Activated naive CD4-positive, alpha-beta T cell treated with anti-CD3 and anti-CD28 coated beads, Interleukin-2, amount 50 U/mL, for 24 hours (primary cell): Measurements from ENCODE around the gene SLC41A1.
A peak's percentile ranks its signal among the peaks of the same experiment; 100 is the strongest.
"Not testable (repeated sequence)": the region's sequence is repeated elsewhere in the genome, so short reads cannot be mapped to it uniquely, and the experiment has no call there.

ENCODE experiments used
- H3K27ac Mint-ChIP-seq: one replicate; pipeline ENCODE4 v1.8.0; 2021; ENCODE audit warnings: mild to moderate bottlenecking, mixed read lengths
- H3K27me3 Mint-ChIP-seq: one replicate; pipeline ENCODE4 v1.8.0; 2021; ENCODE audit warnings: mixed read lengths
- H3K36me3 Mint-ChIP-seq: one replicate; pipeline ENCODE4 v1.8.0; 2021; ENCODE audit warnings: mixed read lengths
- H3K4me1 Mint-ChIP-seq: one replicate; pipeline ENCODE4 v1.8.0; 2021; ENCODE audit warnings: mixed read lengths
- H3K4me3 Mint-ChIP-seq: one replicate; pipeline ENCODE4 v1.8.0; 2021; ENCODE audit warnings: mild to moderate bottlenecking, mixed read lengths
- H3K9me3 Mint-ChIP-seq: one replicate; pipeline ENCODE4 v1.8.0; 2021; ENCODE audit warnings: mixed read lengths

Gene SLC41A1

GRCh38 chr1:205812878-205813754, at the start of gene SLC41A1:
Gene SLC41A1, minus strand, starts transcription at chr1:205813198. Its CDS starts 2,757 bp downstream, at chr1:205810441.
- Mint-ChIP-seq H3K27me3 (no peaks in the 10 kb centered on the region), H3K27ac (peak within 1 kb of the TSS; percentile 85), H3K4me3 (peak within 1 kb of the TSS; percentile 93), H3K9me3 (no peaks in the 10 kb centered on the region), H3K36me3 (peaks cover 5% of the 10 kb centered on the region), H3K4me1 (peaks cover 55% of the 10 kb centered on the region)

GRCh38 chr1:205861540-205861939, 48.5 kb upstream of the SLC41A1 start:
- Mint-ChIP-seq H3K4me1 (peaks cover 3% of the 10 kb centered on the region), H3K27ac (no peak overlapping the region), H3K27me3 (no peaks in the 10 kb centered on the region), H3K4me3 (no peak overlapping the region), H3K36me3 (no peaks in the 10 kb centered on the region), H3K9me3 (peaks cover 5% of the 10 kb centered on the region)

- Mint-ChIP-seq H3K36me3 (peaks cover 9% of the 10 kb centered on the region), H3K4me3 (no peak overlapping the region), H3K9me3 (peaks cover 16% of the 10 kb centered on the region), H3K27ac (peak overlapping the region; percentile 5), H3K4me1 (peaks cover 3% of the 10 kb centered on the region), H3K27me3 (no peaks in the 10 kb centered on the region)
These were observed 45.4 kb upstream of the SLC41A1 start for GRCh38 chr1:205858141-205858961.

- H3K36me3 Mint-ChIP-seq, H3K4me3 Mint-ChIP-seq, H3K4me1 Mint-ChIP-seq, H3K27ac Mint-ChIP-seq, H3K27me3 Mint-ChIP-seq: not testable (repeated sequence)
- H3K9me3 Mint-ChIP-seq = peaks cover 16% of the 10 kb centered on the region
These were observed 44.5 kb upstream of the SLC41A1 start for GRCh38 chr1:205857501-205857900.

GRCh38 chr1:205856433-205856832, 43.4 kb upstream of the SLC41A1 start:
- H3K36me3 Mint-ChIP-seq = peaks cover 9% of the 10 kb centered on the region
- H3K27ac Mint-ChIP-seq = no peak overlapping the region
- peaks cover 3% of the 10 kb centered on the region for H3K4me1 Mint-ChIP-seq
- no peak overlapping the region for H3K4me3 Mint-ChIP-seq
- peaks cover 16% of the 10 kb centered on the region for H3K9me3 Mint-ChIP-seq
- no peaks in the 10 kb centered on the region for H3K27me3 Mint-ChIP-seq

- Mint-ChIP-seq H3K36me3 (peaks cover 9% of the 10 kb centered on the region), H3K4me1 (peaks cover 15% of the 10 kb centered on the region), H3K27ac (no peak overlapping the region), H3K9me3 (peaks cover 16% of the 10 kb centered on the region), H3K4me3 (no peak overlapping the region), H3K27me3 (no peaks in the 10 kb centered on the region)
These were observed 40.0 kb upstream of the SLC41A1 start for GRCh38 chr1:205852969-205853368.

DNA sequence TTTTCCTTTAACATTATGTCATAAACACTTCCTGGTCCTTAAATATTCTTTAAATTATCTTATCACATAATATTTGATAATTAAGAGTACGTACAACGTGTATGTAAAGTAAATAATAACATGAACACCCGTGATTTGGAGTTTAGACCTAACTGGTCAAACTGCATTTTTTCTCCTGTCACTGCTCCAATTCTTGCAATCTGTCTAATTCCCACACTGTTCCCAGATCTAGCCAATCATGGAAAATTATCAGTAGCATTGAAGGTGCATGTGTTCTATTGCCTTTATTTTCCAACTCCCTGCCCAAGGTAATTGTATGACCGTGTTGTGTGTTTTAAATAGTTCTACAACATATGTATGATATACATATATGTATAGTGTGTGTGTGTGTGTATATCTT, 39.0 kb upstream of the SLC41A1 start:
- Mint-ChIP-seq H3K27ac (no peak overlapping the region), H3K4me3 (no peak overlapping the region), H3K4me1 (peaks cover 18% of the 10 kb centered on the region), H3K27me3 (no peaks in the 10 kb centered on the region), H3K36me3 (peaks cover 9% of the 10 kb centered on the region), H3K9me3 (peaks cover 16% of the 10 kb centered on the region)

DNA sequence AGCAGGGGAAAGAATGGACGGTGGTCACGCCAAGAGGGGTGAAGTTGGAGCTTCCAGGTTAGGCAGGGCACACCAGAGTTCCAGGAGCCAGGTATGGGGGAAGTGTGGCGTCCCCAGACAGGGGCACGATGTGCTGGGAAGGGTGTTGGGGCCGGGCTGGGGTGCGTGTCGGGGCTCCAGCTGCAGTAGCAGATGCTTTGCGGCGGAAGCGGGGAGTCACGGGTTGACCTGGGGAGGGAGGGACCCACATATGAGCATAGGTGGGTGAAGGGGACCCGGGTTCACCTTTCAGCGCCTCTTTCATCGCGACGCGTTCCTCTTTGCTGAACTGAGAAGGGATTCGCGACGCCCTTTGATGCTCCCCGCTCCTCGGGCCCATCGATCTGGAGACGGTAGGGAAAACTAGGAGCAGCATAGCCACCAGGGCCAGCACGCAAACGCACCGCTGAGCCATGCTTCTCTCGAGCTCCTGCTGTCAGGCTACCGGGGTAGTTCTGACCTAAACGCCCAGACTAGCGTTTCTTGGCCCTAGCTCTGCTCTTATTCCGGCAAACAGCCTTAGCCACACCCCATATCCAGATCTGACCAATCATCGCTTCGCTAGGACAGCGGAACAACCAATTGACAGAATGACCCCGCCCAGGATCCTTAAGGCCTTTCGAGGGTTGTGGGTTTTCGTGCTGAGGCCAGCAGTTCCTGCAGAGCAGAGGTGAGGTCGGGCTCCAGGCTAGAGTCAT, 36.8 kb upstream of the SLC41A1 start, which contains the start of gene PM20D1:
Gene PM20D1 (minus strand): TSS at position 514 of the 737 bp plus-strand sequence. CDS start 60 bp downstream, at position 454.
- Mint-ChIP-seq H3K27ac (peak within 1 kb of the TSS; percentile 91), H3K4me1 (peaks cover 18% of the 10 kb centered on the region), H3K4me3 (peak within 1 kb of the TSS; percentile 91), H3K27me3 (no peaks in the 10 kb centered on the region), H3K9me3 (no peaks in the 10 kb centered on the region), H3K36me3 (peaks cover 2% of the 10 kb centered on the region)

GRCh38 chr1:205843036-205843859, 30.2 kb upstream of the SLC41A1 start:
- Mint-ChIP-seq H3K36me3 (peaks cover 5% of the 10 kb centered on the region), H3K4me1 (peaks cover 5% of the 10 kb centered on the region), H3K4me3 (no peak overlapping the region), H3K27ac (no peak overlapping the region), H3K9me3 (no peaks in the 10 kb centered on the region), H3K27me3 (no peaks in the 10 kb centered on the region)

DNA sequence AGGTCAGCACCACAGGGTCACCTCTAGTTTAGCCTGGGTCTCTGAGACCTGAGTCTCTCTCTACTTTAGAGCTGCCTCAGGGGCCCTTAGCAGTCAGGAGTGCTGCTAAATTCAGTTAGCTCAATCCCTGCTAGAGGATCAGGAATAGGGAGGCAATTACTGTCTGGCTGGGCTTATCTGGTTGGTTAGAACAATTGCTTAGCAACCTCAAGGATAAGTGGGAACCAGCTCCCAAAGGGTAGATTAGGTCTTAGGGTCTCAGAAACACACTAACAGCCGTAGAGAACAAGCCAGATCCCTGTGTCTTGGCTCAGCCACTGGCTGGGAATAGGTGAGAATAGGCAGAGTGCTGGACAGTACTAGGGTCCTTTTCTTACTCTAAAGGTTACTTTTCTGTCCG, 29.2 kb upstream of the SLC41A1 start:
- no peak overlapping the region for H3K27ac Mint-ChIP-seq
- no peaks in the 10 kb centered on the region for H3K9me3 Mint-ChIP-seq
- H3K4me1 Mint-ChIP-seq = no peaks in the 10 kb centered on the region
- no peaks in the 10 kb centered on the region for H3K27me3 Mint-ChIP-seq
- no peak overlapping the region for H3K4me3 Mint-ChIP-seq
- peaks cover 7% of the 10 kb centered on the region for H3K36me3 Mint-ChIP-seq

- Mint-ChIP-seq H3K4me1 (no peaks in the 10 kb centered on the region), H3K4me3 (no peak overlapping the region), H3K9me3 (no peaks in the 10 kb centered on the region), H3K27me3 (no peaks in the 10 kb centered on the region), H3K27ac (no peak overlapping the region), H3K36me3 (peaks cover 8% of the 10 kb centered on the region)
These were observed 27.3 kb upstream of the SLC41A1 start for GRCh38 chr1:205840146-205840923.

DNA sequence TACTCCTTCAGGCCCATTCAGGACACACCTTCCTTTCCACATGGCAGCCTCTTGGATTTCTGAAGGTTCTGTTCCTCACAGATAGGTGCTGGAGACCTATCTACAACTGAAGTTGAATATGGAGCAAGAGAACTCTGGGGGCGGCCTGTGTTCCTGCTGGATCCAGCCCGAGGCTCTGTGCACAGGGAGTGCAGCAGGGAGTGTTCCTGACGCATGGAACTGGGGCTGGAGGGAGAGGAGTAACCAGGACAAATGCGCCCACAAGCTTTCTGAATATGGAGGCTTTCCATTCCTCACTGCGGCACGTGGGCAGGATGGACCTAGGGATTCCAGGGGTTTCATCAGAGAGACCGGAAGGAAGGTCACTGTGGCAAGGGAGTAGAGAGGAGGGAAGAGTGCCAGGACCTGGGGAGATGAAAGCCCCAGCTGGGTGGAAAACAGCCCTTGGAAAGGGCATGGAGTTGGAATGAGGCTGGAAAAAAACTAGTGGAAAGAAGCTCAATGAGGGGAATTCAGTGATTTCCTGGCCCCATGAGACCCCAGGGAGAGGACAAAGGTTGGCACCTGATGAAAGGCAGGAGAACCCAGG, 24.5 kb upstream of the SLC41A1 start:
- Mint-ChIP-seq H3K4me3 (no peak overlapping the region), H3K27me3 (no peaks in the 10 kb centered on the region), H3K27ac (no peak overlapping the region), H3K36me3 (peaks cover 3% of the 10 kb centered on the region), H3K9me3 (no peaks in the 10 kb centered on the region), H3K4me1 (no peaks in the 10 kb centered on the region)

- Mint-ChIP-seq H3K4me1 (no peaks in the 10 kb centered on the region), H3K4me3 (no peak overlapping the region)
These were observed 21.8 kb upstream of the SLC41A1 start for GRCh38 chr1:205834751-205835150.

GRCh38 chr1:205832326-205832751, 19.3 kb upstream of the SLC41A1 start:
- peaks cover 4% of the 10 kb centered on the region for H3K36me3 Mint-ChIP-seq
- no peaks in the 10 kb centered on the region for H3K9me3 Mint-ChIP-seq
- H3K4me3 Mint-ChIP-seq = no peak overlapping the region
- no peaks in the 10 kb centered on the region for H3K4me1 Mint-ChIP-seq
- no peak overlapping the region for H3K27ac Mint-ChIP-seq
- no peaks in the 10 kb centered on the region for H3K27me3 Mint-ChIP-seq

More at GRCh38 chr1:205834751-205835150, 21.8 kb upstream of the SLC41A1 start:
- Mint-ChIP-seq H3K9me3 (no peaks in the 10 kb centered on the region), H3K27ac (no peak overlapping the region), H3K36me3 (peaks cover 3% of the 10 kb centered on the region), H3K27me3 (no peaks in the 10 kb centered on the region)
